Stimulated activated CD4-positive, alpha-beta T cell treated with anti-CD3 and anti-CD28 coated beads, Interleukin-1b, Interleukin-23, amount 100 ng/mL, for 24 hours (primary cell): Measurements from ENCODE around the gene GOLPH3.
A peak's percentile ranks its signal among the peaks of the same experiment; 100 is the strongest.
"Not testable (repeated sequence)": the region's sequence is repeated elsewhere in the genome, so short reads cannot be mapped to it uniquely, and the experiment has no call there.

Experiments used
- DNase-seq, 4 experiments: peaks; one replicate each; pipeline ENCODE4 v3.0.0-alpha.2; 2020; ENCODE audit warnings: low read depth in 4 of 4, low spot score in 1 of 4

Gene GOLPH3

GRCh38 chr5:32138839-32139493 lies 35.2 kb downstream of the GOLPH3 start:
- peak; percentile 24 to 63 (median 44) for DNase-seq

GRCh38 chr5:32136342-32136741 lies 37.8 kb downstream of the GOLPH3 start:
- DNase-seq = no peak

GRCh38 chr5:32135086-32135485 lies 39.0 kb downstream of the GOLPH3 start:
- DNase-seq = no peak

DNA sequence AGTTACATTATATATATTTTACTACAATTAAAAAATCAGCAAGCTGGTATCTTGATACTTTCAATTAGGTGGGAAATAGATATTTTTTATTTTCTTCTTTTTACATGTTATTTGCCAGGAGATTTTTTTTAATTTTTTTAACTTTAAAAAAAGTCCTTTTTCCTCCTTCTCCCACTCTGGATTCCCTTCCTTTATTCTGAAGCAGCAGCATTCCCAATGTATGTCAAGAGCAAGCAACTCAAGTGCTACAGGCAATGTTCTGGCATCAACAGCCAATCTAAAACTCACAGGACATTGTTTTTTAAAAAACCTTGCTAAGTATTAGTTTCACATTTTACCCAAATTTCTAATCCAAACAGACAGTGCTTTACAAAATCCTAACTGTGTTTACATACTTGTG lies 41.4 kb downstream of the GOLPH3 start:
- no peak for DNase-seq

DNA sequence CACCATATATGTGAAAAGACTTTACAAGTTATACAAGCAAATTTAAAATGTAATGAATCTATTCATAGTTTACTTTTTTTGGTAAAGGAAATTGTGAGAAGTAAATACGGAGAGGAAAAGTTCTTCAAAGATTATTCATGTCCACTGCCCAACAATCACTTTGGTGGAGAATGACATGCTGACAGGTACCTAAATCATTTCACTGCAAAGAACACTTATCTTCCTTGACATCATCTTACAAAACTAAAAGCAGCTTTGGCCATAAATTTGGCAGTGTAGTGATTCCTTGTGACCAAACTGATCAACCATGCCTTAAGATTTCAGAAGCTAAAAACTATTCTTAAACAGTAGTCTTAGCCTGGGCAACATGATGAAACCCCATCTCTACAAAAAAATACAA lies 42.5 kb downstream of the GOLPH3 start:
- no peak for DNase-seq

GRCh38 chr5:32130865-32131264 lies 43.3 kb downstream of the GOLPH3 start:
- no peak for DNase-seq

- no peak for DNase-seq
These were observed 45.0 kb downstream of the GOLPH3 start for GRCh38 chr5:32129074-32129598.

- no peak for DNase-seq
These were observed 46.4 kb downstream of the GOLPH3 start for GRCh38 chr5:32127711-32128110.

GRCh38 chr5:32126691-32127090 lies 47.4 kb downstream of the GOLPH3 start:
- DNase-seq = no peak

GRCh38 chr5:32123889-32124676 lies 50.0 kb downstream of the GOLPH3 start:
- no peak for DNase-seq

DNA sequence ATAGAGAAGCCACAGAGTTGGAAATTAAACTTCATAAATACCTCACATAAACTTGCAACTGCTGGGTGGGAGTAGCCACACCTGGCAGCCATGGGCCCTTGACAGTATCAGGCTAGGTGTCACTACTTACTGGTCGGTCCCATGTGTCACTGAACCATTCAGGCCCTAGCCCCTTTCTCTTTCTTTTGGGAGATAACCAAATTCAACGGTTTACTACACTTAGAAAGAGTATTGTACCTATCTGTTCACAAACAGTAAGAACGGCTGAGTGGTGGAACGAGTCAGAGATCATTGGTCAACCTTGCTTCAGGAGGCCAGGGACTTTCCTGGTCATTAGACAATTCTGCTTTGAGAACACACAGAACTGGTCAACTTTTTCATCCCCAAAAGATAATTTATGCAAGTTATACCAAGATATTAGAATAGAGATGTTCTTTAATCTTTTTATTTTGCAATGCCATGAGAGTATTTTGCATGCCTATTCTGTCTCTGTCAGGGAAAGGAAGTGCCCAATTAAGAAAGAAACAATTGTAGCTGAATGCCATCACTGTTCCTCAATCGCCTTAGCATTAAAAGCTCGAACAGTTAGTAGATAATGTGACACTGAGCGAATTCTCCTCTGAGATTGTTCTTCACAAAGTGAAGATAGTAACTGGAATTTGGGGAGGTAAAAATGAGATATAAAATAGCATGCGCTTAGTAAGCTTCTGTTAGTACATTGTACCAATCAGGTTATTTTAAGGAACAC lies 50.9 kb downstream of the GOLPH3 start:
- no peak for DNase-seq

GRCh38 chr5:32118922-32119321 lies 55.2 kb downstream of the GOLPH3 start:
- not testable (repeated sequence) for DNase-seq

DNA sequence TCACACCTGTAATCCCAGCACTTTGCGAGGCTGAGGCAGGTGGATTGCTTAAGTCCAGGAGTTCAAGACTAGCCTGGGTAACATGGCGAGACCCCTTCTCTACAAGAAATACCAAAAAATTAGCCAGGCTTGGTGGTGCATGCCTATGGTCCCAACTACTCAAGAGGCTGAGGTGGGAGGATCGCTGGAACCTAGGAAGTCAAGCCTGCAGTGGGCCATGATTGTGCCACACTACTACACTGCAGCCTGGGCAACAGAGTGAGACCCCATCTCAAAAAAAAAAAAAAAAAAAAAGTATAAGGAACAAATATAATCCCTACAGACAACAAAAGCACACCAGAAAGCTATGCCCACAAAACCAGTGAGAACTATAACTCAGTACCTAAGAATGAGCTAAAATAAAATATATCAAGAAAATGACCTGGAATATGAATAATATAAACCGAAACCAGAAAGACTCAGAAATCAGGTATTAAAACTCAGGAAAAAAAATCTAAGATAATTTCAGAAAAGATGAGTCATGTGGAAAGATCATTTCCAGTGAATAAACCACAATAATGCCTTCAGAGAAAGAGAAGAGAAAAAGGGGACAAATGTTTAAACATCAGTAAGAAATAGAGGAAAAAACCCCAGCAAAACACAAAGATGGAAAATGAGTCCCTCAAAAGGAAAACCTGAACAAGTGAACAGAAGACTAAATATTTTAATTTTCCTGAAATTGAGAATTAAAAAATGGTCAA lies 57.4 kb downstream of the GOLPH3 start:
- no peak for DNase-seq

GRCh38 chr5:32115985-32116384 lies 58.1 kb downstream of the GOLPH3 start:
- DNase-seq = no peak

DNA sequence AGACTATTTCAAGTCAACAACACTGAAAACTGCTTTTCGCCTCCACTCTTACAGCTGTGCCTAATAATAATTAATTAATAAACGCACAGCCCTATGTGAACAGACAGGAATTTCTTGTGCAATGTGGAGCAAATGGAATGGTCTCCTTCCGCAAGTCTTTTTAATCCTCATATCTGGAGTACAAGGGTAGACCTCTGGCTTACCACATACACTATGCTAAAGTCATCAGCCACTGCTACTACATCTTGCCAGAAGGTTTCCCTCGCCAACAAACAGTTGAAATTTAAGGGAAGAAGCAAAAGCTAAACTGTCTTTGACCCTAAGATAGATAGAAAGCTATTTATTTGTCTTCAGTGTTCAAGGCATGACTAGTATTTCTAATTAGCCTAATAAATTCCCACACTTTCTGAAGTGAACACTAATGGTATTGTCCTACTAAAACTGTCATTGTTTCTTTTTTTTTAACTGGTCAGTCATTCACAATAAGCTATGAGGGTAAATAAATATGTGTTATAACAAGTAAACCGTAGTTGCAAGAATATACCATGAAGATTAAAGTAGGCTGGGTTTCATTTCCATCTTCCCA lies 63.9 kb downstream of the GOLPH3 start:
- no peak for DNase-seq

DNA sequence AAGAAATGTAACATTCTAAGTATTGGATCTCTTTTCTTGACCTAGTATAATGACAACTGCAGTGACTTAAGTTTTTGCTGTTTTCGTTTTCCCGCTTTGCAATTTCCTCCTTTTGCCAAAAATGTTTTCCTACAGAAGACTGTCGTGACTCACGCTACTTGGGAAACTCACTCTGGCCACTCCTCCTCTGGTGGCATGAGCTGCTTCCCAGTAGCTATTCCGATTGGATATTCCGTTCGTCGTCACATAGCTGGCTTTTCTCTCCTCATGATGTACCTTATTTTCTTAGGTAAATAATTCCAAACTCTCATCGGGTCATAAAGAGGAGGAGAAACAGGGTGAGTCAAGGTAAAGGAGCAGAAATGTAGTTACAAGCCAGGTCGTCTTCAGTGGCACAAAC lies 64.9 kb downstream of the GOLPH3 start:
- DNase-seq = no peak

- DNase-seq = no peak
These were observed 66.0 kb downstream of the GOLPH3 start for GRCh38 chr5:32108167-32108566.

DNA sequence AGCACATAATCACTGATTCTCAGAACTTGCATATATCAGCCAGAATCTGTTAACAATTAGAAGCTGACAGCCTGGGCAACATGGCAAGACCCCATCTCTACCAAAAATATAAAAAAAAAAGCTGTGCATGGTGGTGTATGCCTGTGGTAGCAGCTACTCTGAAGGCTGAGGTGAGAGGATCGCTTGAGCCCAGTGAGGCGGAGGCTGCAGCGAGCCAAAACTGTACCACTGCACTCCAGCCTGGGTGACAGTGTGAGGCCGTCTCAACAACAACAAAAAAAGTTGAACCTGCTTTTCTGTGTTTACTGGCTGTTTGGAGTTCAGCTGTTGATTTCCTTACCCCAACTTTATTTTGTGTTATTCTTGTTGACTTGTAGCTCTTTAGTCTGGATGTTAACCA lies 66.8 kb downstream of the GOLPH3 start:
- DNase-seq = no peak

DNA sequence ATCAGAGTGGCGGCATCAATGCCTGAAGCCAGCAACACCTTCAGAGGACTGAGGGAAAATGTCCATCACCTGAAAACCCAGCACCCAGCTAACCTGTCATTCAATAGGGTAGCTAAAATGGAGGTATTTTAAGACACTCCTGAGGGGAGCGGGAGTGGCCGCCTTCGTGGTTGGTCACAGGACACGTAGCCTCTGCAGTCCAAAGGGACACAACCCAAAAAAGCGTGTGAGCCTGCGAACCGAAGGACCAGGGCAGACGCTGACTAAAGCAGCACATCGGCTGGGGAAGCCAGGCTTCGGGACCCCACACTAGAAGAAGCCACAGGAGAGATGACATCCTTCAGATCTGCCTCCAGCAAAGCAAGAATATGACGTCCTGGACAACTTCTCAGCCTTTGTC lies 70.6 kb downstream of the GOLPH3 start:
- DNase-seq = no peak

DNA sequence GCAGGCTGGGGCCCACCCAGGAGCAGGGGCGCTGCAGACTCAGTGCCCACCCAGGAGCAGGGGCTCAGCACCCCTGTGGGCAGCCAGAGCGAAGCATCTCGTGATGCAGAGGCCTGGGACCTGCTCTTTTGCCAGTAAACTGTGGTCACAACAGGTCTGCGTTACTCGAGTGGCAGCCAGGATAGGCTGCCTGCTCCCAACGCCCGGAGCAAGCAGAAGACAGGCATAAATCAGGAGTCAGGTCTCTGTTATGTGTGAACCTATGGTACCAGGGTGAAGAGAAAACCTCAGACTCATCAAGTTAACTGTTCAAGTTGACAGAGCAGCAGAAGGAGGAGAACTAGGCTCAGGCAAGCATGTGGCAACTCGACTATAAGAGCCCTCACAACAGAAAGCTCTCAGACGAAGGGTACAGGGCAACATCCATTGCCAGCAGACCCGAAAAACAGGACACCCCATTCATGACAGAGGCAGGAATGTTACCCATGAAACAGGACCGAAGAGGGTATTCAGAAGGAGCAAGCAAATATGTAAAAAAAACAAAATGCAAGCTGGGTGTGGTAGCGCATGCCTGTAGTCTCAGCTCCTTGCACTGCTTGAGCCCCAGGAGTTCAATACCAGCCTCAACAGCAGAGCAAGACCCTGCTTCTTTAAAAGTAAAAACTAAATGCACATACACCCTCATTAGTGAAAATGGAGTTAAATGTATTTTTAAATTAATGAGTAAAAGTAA lies 71.7 kb downstream of the GOLPH3 start:
- no peak for DNase-seq
